NCI-H446 (cell line): ENCODE measurements around the gene OPN4.

Experiments
- DNase-seq, 2 experiments: peaks; one replicate each; lab custom pipeline; 2025; lab: John Stamatoyannopoulos, UW

The OPN4 gene

DNA sequence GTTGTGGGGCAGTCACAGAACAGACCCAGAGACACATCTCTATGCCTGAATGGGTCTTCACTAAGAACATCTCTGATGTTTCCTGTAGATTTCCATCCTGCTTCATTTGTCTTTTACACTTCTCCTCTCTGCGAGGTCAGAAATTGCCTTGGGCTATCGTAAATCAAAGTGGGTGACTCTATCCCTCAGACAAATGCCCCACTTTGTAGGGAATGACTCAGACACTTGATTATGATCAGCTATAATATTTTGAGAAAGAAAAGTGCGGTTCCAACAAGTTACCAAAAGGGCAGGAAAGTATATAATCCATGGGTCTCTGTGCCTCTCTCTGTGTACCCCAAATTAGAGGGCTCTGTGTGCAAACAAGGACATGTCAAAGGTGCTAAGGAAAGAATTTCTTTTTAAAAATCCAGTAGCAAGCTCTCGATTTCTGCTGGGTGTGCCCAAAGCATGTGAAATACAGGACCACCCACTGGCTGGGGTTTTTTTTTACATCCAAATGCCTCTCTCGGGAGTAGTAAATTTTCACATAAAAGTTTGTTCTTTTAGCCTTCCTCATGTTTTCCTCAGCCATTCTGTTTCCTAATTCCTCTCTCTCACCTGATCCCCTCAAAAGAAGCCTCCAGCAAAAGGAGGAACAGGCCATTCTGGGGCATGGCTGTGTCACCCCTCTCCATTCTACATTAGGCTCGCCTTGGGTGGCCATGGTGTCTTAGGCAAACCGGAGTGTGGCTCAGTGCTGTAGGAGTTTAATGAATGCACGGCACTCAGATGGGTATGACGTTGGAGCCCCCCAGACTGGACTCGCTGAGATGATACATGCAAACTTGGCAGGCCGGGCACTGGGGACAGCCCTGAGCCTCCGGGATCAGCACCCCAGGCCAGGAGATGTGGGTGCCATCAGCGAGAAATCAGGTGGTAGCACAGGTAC, 6.3 kb upstream of the OPN4 start:
- DNase-seq = no peak

DNA sequence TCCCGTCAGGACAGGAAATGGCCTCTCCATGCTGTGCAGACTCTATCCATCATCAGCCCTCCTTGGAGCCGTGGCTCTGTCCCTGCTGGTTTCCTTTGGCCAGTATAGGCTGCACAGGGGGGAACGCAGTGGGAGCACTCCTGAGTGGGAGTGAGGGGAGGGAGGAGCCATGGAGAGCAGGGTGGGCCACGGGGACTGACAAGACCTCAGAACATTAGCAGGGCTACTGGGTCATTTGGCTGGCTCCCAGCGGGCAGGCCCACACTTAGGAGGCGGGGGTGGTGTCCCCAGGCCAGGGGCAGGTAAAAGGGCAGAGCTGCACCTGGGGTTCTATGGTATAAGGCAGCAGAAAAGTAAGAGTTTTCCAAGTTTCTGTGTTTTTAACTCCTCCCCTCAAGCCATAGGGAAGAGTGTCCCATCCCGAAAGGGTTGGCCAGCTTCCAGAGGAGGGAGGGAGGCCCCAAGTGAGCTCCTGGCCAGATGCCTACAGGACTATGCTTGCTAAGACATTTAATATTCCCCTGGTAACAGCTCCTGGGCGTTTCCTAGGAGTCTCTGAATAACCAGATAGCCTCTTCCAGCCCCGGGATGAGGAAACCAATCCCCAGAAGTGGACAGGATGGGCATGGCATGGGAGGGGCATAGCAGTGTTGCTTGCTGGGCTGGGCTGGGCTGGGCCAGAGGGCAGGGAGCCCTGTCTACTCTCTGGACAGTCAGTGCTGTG, 5.5 kb upstream of the OPN4 start:
- peak; percentile 58 to 89 for DNase-seq

DNA sequence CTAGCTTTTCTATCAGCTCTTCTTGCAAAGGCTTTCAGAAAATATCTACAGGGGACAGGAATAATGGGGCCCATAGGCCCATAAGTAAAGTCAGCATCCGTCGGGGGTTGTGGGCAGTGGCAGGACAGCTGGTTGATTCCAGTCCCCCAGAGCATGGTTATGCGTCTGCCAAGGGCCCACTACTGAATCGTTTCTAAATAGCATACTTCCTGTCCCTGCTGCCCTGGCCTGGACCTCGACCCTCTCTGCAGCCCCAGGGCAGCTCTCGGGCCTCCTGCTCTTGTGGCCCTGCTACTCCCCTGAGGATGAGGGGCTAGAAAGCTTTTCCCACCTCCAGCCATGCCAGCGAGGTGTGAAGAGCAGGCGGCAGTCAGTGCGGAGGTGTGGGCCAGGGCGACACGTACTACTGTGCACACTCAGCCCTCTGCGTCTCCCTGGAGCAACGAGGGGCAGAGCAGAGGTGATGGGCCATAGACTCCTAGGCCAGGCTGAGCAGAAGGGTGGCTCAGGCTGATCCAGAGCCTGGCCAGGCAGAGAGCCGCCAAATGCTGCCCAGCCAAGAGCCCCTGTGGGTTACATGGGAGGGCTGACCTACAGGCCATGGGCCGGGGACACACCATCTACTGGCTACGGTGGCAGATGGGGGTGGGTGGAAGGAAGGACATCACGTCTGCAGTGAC, 4.7 kb upstream of the OPN4 start:
- DNase-seq = no peak

DNA sequence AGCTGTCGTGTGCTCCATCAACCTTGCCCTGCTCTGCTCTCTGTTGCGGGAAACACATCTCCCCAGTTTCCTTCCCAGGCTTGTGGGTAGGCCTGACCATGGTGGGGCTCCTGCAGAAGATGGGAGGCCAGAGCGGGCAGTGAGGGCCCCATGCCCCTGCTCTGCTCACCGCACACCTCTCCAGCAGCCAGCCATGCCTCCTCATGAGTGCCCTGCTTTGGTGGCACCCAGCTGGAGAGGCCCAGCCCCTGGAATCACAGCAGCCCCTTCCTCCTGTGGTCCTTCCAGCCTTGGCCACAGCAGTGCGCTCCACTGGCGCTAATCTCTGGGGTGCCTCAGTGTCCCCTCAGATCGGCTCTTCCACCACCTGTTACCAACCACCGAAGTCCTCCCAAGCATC, 4.2 kb upstream of the OPN4 start:
- no peak for DNase-seq

DNA sequence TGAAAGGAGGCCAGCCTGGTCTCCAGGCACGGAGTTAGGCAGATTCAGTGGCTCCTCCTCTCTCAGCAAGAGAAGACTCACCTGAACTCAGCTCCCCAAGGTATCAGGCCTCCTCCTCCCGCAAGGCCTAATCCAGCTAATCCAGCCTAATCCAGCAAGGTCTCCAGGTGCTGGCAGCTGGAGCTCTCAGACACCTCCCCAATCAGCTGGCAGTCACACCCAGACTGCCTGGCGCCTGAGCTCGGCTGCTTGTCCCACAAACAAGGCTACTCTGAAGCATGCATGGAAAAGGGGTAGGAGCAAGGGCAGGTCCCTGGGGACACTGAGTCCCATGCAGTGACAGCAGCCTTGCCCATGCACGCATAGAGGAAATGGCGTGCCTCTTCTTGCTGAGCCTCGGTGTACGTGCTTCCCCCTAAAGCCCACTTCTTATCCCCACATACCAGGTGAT, 3.3 kb upstream of the OPN4 start:
- no peak for DNase-seq

DNA sequence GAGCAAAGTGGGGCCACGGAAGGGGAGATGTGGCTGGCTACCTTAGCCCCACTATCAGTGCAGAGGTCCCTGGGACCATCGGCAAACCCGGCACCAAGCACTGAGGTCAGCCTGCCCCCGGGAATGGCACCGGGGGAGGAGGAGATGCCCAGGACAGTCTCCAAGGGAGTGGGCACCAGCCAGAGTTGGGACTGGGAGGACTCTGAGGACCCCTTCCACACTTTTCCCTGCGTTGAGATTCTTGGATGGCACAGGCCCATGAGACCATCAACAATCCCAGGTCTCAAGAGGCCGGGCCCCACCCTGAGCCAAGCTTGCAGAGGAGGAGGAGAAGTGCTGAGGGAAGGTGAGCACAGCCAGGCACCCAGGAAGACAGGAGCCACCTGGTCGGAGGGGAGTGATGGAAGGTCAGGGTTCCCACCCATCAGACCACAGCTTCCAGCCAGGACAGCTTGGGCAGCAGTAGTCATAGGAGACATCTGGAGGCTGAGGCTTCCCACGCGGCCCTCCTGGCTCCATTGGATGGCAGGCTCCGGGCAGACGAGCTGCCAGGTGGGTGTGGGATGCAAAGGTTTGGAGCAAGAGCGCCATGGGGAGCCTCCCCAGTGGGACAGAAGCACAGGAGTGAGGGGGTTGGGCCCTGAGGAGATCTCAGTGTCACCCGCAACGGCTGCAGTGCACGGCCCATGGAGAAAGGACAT, 2.6 kb upstream of the OPN4 start:
- DNase-seq = no peak

DNA sequence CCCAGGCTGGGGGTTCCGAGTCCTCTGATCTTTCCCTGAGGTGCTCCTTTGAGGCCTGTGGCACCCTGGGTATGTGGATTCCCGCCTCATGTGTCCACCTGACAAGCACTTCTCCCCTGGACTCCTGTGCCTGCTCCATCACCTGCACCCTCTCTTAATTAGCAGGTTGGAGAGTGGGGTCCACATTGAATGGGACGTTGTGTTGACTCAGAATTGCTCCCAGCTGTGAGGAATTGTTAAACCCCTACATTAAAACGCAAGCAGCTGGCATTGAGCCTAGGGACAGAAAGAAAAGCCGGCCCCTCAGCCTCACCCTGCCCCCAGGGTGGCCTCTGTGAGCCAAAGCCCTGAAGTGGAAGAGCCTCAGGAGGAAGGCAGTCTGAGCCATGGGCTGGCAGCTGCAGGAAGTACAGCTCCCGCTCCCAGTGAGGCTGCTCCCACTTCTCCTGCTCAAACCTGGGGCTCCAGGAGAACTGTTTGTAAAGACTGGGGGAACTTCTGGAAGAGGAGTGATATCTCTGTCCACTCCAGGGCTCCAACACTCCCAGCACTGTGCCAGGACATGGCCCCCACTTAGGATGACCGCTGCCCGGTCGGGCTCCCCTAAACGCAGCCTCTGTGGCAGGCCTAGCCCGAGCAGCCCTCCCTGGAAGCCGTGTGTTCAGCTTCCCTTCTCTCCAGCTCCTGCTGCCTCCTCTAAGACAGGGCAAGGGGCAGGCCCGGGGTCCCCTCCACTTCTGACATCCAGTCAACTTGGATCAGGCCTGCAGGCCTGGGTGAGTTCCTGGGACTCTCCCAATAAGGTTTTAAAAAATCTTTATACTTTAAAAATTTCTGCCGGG, 1.8 kb upstream of the OPN4 start:
- DNase-seq = no peak

DNA sequence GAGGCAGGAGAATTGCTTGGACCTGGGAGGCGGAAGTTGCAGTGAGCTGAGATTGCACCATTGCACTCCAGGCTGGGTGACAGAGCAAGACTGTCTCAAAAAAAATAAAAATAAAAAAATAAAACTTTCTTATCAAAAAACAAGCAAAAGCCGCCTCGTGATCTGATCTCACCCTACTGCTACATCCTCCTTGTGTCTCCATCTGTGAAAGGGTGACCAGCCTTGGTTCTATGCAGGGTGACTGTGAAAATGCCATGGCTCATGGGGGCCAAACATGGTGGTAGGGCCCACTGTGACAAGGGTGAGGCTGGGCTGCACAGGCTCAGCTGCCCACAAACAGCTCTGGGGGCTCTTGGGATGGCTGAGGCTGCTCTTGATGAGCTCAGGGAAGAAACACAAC, 968 bp upstream of the OPN4 start:
- no peak for DNase-seq

DNA sequence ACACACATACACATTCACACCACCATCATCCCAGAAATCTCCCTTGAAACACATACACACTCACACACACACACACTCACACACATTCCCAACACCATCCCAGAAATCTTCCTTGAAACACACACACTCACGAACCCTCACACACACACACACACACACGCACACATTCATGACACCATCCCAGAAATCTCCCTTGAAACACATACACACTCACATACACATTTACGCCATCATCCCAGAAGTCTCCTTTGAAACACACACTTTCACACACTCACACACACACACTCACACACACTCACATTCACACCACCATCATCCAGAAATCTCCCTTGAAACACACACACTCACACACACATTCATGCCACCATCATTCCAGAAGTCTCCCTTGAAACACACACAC, 360 bp upstream of the OPN4 start:
- DNase-seq = no peak

DNA sequence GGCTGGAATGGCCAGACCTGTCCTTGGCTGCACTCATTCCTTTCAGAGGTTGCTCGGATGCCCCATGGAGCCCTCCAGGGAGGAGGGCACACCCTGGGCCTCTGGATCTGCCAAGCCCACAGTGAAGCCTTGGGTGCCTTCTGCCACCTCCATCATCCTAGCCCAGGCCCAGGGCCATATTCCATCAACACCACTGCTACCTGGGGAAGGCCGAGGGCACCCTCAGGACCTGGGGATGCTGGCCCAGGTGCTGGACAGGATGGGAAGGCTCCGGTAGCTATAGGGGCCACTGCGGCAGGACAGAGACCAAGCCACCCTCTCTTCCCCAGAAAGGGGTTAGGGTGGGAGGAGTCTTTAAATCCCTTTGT, 810 bp downstream of the OPN4 start:
- DNase-seq = no peak

DNA sequence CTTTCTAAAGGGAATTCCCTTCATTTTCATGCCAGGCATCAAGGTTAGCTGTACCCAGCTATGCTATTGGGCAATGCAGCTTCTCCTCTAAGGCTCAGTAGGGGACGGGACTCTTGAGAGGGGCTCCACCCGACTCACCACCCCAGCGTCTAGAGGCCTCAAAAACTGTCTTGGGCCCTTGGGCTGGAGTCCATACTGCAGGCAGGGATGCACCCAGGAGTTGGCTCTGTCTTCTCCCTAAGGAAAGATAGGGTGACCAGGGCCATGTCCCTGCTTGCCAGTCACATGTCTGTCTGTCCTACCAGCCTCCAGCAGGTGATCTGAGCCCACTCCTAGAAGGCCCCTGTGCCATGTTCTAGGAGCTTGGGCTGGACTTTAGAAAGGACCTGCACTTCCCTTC, 1.2 kb downstream of the OPN4 start:
- DNase-seq = no peak

DNA sequence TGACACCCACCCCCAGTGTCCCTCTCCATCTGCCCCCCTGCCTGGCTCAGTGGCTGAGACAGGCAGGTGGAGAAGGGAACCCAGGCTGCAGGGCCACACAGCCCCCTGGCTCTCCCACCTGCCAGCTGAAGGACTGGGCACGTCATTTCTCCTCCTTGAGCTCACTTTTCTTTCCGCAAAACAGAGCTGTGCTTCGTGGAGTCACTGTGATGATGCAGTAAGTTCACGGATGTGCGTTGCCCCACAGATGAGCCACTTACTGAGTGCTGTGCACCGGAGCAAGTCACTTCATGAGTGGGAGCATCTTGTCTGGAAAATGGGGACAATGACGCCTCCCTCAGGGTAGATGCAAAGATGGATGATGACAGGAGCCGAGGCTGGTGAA, 2.7 kb downstream of the OPN4 start:
- no peak for DNase-seq

DNA sequence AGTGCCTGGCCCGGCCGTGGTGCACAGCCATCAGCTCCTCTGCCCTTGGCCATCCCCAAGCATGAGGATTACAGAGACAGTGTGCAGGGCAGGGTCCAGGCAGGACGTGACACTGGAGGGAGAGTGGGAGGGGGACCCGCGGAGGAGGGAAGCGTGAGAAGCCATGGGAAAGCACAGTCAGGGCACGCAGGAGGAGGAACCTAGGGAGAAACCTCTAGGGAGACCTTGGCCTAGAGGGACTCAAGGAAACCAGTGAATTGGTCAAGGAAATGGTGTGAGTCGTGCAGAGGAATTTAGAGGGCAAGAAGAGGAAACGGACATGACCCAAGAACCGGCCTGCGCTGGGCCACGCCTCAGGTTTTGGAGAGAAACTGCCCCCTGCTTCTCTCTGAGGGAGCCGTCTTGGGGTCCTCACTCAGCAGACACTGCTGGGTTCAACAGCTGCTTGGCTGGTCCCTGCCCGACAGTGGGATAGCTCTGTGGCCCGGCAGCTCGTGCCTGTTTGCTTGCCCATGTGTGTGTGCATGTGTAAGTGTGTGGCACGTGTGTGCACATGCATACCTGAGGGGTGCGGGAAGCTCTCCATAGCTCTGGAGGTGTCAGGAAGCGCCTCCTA, 3.2 kb downstream of the OPN4 start:
- DNase-seq = no peak

DNA sequence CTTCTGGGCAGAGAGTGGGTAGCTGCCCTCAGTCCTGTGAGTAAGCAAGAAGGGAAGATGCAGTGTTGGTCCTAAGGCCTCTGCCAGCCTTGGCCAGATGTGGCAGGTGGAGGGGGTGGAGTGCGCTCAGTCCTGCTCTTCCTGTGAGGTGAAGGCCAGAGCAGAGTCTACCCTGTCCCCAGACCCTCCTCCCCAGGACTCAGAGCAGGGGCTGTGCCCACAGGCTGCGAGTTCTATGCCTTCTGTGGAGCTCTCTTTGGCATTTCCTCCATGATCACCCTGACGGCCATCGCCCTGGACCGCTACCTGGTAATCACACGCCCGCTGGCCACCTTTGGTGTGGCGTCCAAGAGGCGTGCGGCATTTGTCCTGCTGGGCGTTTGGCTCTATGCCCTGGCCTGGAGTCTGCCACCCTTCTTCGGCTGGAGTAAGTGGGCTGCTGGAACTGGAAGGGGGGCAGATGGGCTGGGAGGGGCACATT, 4.0 kb downstream of the OPN4 start:
- no peak for DNase-seq

DNA sequence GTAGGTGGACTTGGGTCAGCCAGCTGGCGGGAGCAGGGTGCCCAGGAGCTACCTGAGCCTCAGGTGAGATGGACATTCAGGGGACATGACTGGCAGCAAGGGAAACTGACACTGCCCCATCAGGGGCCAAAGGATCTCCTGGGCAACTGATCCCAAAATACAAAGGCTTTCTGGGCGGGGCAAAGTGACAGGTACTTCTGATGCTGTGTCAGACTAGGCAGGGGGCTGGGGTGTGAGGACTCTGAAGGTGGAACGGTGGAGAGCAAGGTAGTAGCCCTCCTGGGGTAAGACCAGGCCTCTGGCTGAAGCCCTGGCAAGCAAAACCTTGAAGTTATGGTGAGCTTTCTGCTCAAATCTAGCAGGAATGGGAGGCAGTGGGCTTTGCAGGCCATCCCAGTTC, 4.4 kb downstream of the OPN4 start:
- no peak for DNase-seq

DNA sequence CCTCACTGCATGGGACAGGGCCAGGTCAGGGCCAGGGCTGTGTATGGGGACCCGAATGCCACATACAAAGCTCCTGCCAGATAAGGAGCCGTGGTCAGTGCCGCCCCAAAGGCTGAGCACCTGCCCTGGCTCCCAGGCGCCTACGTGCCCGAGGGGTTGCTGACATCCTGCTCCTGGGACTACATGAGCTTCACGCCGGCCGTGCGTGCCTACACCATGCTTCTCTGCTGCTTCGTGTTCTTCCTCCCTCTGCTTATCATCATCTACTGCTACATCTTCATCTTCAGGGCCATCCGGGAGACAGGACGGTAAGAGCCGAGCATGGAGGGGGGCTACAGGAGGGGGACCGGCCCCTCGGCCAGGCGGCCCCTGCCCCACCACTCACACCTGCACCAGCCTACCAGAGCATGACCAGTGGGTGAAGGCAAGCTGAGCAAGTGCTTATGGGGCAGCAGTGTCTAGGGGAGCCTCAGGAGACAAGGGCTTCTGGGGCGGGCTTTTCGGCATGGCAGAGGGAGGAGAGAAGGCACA, 4.9 kb downstream of the OPN4 start:
- DNase-seq = no peak

DNA sequence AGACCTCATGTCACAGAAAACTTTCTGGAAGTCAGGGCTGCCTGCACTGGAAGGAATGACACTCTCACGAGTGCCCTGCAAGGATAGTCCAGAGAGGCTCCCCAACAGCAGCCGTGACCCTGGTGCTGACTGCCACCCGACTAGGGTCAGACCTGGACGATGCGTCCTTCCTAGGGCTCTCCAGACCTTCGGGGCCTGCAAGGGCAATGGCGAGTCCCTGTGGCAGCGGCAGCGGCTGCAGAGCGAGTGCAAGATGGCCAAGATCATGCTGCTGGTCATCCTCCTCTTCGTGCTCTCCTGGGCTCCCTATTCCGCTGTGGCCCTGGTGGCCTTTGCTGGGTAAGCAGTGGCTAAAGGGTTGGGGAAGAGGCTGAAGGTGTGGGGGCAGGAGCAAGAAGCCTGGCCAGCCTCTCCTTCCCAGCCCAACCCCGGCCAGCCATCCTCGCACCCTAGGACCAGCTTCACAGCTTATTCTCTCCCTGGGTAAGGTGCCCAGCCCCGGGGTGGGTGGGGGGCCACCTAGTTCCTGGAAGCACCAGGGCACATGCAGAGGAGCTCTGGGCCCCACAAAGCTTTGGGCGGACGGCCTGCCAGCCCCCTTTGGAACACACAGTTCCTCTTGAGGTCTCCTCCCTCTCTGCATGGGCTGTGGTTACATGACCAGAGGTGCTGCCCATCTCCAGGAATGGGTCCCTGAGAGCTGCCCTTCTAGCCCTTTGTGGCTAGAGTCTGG, 5.5 kb downstream of the OPN4 start:
- no peak for DNase-seq

DNA sequence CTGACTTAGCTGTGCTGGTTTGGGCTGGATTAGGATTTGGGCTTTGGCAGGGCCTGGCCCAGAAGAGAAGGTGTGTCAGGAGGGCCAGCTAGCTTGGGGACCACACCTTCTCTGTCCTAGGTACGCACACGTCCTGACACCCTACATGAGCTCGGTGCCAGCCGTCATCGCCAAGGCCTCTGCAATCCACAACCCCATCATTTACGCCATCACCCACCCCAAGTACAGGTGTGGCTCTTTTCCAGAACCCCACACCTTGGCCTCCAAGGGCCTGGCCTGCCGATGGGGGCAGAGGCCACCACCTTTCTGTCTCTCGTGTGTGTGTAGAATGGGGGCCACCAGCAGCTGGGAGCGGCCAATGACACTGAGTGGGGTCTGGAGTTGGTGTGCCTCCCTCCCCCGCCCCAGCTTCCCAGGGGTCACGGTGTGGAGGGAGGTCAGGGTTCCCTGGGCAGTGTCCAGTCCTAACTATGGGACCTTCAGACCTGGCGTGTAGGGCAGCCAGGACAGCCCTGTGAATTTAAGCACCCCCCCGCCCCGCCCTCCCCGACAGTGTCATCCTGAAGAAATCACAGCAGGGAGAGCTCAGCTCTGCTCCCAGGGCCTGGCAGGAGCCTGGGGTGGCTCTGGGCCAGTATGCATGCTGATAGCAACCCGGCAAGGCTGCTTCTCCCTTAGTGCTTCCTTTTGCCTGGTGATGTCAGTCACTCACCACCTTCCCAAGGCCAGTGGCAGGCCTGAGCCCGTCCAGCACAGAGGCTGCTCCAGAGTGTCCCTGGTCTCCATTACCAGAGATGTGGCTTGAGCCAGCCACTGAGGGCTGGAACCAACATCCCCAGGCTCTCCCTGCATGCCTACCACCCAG, 7.0 kb downstream of the OPN4 start:
- peak in 1 of 2 experiments; percentile 46 for DNase-seq
